NK-92 treated with Interleukin-12 subunit alpha and Interleukin-12 subunit beta, amount 100 ng/mL, for 24 hours (cell line): ENCODE data around the gene FBXO28.

Experiments
- DNase-seq: peaks from one replicate; lab custom pipeline; 2025; lab: John Stamatoyannopoulos, UW

The FBXO28 gene

GRCh38 chr1:224095867-224096266 is 18.0 kb upstream of the FBXO28 start:
- DNase-seq, result no peak

GRCh38 chr1:224096773-224097172 is 17.1 kb upstream of the FBXO28 start:
- no peak for DNase-seq

- no peak for DNase-seq
Observed at GRCh38 chr1:224098007-224098406, 15.9 kb upstream of the FBXO28 start.

DNA sequence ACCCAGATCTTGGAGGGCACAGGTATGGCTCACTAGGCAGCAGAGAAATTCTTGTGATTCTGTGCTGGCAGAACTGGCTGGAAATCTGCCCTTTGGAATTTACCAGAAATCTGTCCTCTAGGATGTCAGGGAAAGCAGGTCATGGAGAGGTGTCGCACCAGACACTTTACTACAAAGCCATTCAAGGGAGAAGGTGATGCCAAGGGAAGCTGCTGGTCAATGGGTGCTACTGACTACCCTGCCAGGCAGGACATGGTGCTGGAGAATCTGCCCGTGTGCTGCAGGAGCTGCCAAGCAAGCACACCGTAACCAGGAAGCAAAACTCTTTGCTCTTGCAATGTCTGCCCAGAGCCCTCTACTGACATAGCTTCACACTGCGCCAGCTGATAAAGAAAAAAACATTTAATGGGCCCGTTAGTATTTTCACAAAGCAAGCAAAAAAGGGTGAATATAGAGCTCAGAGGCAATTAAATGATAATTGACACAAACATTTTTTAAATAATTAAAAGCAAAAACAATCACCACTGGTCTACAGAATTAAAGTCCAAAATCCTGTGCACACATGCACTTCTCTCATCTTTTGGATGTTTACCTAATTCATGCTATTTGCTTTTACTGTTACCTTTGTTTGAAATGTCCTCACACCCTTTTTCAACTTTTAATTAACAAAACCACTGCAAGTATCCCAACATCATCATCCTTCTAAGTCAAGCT is 7.2 kb upstream of the FBXO28 start:
- no peak for DNase-seq

DNA sequence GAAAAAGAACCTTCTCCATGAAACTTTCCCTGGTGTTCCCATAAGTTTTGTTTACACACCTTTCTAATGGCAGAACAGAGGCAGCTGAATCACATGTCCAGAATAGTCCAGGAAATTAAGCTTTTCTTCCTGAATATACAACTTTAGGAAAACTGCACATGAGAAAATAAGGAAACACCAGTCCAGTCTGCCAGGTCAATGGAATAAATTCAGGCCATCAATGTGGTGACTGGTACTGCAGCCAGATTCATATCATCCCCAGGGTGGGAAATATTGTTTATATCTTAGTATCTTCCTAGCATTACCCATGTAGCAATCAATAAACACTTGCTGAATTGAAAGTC is 6.7 kb upstream of the FBXO28 start:
- no peak for DNase-seq

DNA sequence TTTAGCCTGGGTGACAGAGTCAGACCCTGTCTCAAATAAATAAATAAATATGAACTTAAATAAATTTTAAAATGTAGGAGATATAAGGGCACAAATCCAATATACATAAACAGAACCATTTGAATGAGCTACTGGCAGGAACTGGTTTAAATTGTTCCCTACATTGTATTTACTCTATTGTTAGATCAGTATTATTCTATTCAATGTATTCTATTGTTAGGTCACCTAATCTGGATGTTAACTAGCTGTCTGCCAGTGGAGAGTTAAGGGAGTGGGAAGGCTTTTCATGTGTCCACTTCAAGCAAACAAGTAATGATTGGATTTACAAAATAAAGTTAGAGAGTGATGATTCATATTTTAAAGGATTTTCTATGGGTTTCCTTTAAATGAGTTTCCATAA is 4.9 kb upstream of the FBXO28 start:
- DNase-seq, result no peak

GRCh38 chr1:224109981-224110380 is 3.9 kb upstream of the FBXO28 start:
- no peak for DNase-seq

GRCh38 chr1:224113005-224113404 is 906 bp upstream of the FBXO28 start:
- no peak for DNase-seq

DNA sequence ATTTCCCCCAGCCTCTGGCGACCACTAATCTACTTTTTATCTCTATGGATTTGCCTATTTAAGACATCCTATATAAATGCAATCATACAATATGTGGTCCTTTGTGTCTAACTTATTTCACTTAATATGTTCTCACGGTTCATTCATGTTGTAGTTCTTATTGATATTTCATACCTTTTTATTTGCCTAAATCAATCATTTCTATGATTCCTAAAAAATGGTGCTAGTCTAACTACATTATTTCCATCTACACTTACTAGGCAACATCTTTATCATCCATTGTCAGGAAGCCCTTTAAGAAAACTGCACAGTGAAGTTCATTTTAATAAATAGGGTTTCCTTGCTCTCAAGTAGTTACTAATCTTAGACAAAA is 380 bp upstream of the FBXO28 start:
- no peak for DNase-seq

GRCh38 chr1:224114787-224115175 is 870 bp downstream of the FBXO28 start:
- DNase-seq, result no peak

DNA sequence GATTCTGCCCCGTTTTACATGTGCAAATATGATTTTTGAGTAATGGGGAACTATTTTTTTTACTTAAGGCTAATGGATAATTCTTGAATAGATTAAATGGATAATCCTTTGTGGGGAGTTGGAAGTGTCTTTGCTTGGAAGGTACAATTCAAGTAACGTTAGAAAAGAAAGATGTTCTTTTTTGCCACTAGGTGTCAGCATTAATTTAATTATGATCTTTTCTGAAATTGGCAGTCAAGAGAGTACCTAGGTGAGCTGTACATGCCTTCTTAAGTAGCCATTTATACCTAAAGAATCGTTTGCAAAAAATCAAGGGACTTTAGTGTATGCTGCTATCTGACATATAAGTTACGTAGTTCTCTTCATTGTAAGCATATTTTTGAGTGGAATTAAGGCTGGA is 2.2 kb downstream of the FBXO28 start:
- no peak for DNase-seq

DNA sequence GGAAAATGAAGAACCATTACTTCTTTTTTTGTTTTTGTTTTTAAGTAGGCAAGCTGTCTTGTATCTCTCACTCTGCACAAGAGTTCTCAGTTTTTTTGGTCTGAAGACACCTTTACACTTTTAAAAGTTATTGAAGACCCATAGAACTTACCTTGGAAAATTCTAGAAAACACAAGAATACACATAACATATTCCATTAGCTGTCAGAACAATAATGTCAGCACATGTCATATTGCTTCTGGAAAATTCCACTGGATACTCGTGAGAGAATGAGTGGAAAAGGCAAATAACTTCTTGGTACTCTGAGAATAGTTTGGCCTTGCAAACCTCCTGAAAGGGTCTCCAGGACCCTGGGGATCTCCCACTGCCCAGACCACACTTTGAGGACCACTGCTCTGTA is 4.8 kb downstream of the FBXO28 start:
- DNase-seq, result no peak

GRCh38 chr1:224123136-224123535 is 9.2 kb downstream of the FBXO28 start:
- no peak for DNase-seq

GRCh38 chr1:224124220-224124619 is 10.3 kb downstream of the FBXO28 start:
- no peak for DNase-seq

- DNase-seq, result no peak
Observed at GRCh38 chr1:224127925-224128819, 14.3 kb downstream of the FBXO28 start.

DNA sequence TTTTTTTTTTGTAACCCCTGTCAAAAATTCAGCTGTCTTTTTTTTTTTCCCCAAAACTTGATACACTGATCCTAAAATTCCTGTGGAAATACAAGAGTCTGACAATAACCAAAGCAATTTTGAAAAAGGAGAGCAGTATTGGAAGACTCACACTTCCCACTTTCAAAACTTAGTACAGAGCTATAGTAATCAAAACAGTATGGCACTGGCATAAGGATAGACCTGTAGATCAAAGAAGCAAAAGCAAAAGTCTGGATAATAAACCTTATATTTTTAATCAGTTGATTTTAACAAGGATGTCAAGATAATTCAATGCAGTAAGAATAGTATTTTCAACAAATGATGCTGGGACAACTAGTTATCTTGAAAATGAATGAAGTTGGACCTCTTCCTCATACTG is 17.3 kb downstream of the FBXO28 start:
- DNase-seq, result no peak

DNA sequence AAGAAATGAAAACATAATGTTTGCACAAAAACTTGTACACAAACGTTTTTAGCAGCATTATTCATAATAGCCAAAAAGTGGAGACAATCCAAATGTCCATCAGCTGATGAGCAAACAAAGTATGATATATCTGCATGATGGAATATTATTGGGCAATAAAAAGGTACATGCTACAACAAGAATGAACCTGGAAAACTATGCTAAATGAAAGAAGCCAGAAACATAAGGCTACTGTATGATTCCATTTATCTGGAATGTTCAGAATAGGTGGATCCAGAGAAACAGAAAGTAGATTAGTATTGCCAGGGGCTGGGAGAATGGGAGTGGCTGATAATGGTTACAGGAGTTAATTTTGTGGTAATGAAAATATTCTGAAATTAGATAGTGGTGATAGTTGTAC is 19.0 kb downstream of the FBXO28 start:
- DNase-seq, result no peak

DNA sequence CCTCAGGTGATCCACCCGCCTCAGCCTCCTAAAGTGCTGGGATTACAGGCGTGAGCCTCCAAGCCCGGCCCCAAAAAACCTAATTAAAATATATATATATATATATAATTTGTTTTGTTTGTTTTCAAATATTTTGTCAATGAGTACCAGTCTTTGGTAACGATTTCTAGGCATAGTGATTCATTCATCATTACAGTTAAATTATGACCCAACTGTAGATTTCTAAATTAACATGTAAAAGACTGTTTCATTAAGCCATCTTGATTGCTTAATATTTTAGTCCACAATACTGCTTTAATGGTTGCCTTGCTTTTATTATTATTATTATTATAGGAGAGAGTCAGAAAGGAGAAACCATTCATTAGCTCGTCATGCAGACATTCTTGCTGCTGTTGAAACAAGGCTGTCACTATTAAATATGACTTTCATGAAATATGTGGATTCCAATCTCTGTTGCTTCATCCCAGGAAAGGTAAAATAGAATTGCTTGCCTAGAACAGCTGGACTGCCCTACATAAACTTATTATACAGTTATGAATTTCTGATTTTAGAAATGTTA is 19.9 kb downstream of the FBXO28 start:
- DNase-seq, result no peak

- no peak for DNase-seq
Observed at GRCh38 chr1:224137518-224137917, 23.6 kb downstream of the FBXO28 start.

DNA sequence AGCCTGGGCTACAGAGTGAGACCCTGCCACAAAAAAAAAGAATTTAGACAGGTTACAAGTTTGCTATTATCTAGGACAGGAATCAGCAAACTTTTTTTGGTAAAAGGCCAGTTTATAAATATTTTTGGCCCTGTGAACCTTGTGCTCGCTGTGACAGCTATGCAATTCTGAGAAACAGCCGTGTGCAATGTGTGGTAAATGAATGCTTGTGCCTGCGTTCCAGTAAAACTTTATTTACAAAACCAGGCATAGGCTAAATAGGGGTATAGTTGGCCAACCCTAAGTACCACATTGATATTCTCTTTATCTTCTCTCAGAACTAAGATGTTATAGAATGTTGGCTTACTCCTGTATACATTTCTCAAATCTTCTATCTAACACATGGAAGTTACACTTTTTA is 24.3 kb downstream of the FBXO28 start:
- no peak for DNase-seq

- no peak for DNase-seq
Observed at GRCh38 chr1:224141693-224142092, 27.8 kb downstream of the FBXO28 start.

GRCh38 chr1:224149709-224150108 is 35.8 kb downstream of the FBXO28 start:
- no peak for DNase-seq

- no peak for DNase-seq
Observed at GRCh38 chr1:224151117-224151516, 37.2 kb downstream of the FBXO28 start.
